Endothelial cell of umbilical vein (primary cell): ENCODE data around the gene CLIC5. TPM values are rescaled to one million over a fixed set of nuclear protein-coding genes. Genes with fewer than 3 reads are reported as not detected.

Source experiments
- BruUV-seq: library from RNA; stranded (reverse); fragments of 400-500 nt; replicated peaks from 2 replicates; lab custom pipeline; 2021; lab: Mats Ljungman, UMichigan
- CTCF ChIA-PET: fragments of 300-600, 350-600 bp; sonication (Branson Sonifier 250); formaldehyde crosslinking; loops from one replicate; lab custom pipeline; 2021; ENCODE audit warnings: antibody characterized with exemption, inconsistent platforms; lab: Charles Lee
- POLR2A ChIA-PET: fragments of 300-600, 350-600 bp; sonication (Branson Sonifier 250); formaldehyde crosslinking; loops from one replicate; lab custom pipeline; 2021; ENCODE audit warnings: antibody characterized with exemption, inconsistent platforms; lab: Charles Lee
- DNase-seq: peaks from one replicate; pipeline ENCODE4 v3.0.0-alpha.2; 2011; ENCODE audit warnings: low read depth, low spot score
- FAIRE-seq: peaks from 2 replicates; lab custom pipeline; 2011; peaks lifted over from hg19 to GRCh38; lab: Jason Lieb, UNC
- H2AFZ ChIP-seq: 2 replicates; pipeline ENCODE4 v1.6.0; 2012; ENCODE audit warnings: low read depth, low read length, control low read depth, inconsistent platforms
- H3K27ac ChIP-seq: 2 replicates; pipeline ENCODE4 v1.5.1; 2011; ENCODE audit warnings: low read depth, mild to moderate bottlenecking, control low read depth, low read length, moderate library complexity; ENCODE audit not compliant: insufficient read depth
- H3K27me3 ChIP-seq, 2 experiments: 2 replicates each; pipeline versions ENCODE4 v1.6.0 to v1.6.1; 2011; ENCODE audit warnings: low read length in 2 of 2, mixed read lengths in 1 of 2; ENCODE audit not compliant: control insufficient read depth in 2 of 2, insufficient read depth in 2 of 2
- H3K36me3 ChIP-seq, 2 experiments: 2 replicates in 1 of 2; 3 replicates in 1 of 2; pipeline ENCODE4 v1.5.1; 2011; ENCODE audit warnings: low read length in 2 of 2, mild to moderate bottlenecking in 1 of 2, moderate library complexity in 1 of 2; ENCODE audit not compliant: control insufficient read depth in 2 of 2, insufficient read depth in 2 of 2; ENCODE audit errors: extremely low read depth in 1 of 2
- H3K4me1 ChIP-seq: 3 replicates; pipeline ENCODE4 v1.5.1; 2011; ENCODE audit warnings: mild to moderate bottlenecking, low read length; ENCODE audit not compliant: control insufficient read depth, insufficient read depth; ENCODE audit errors: extremely low read depth
- H3K4me2 ChIP-seq: 2 replicates; pipeline ENCODE4 v1.6.1; 2011; ENCODE audit warnings: low read length, control low read depth, mixed read lengths; ENCODE audit not compliant: insufficient read depth
- H3K4me3 ChIP-seq, 3 experiments: fragments of 200-600 bp in 1 of 3; sonication (generic), shearing (Covaris generic) in 1 of 3; replicated peaks in 1 of 3; 2 replicates each; pipeline ENCODE4 v1.5.1; 2011 to 2016; ENCODE audit warnings: control low read depth in 3 of 3, low read length in 3 of 3, mild to moderate bottlenecking in 2 of 3, inconsistent platforms in 1 of 3, low read depth in 1 of 3, moderate library complexity in 1 of 3; ENCODE audit not compliant: insufficient read depth in 1 of 3
- H3K79me2 ChIP-seq: 2 replicates; pipeline ENCODE4 v1.6.0; 2012; ENCODE audit warnings: low read length, inconsistent platforms; ENCODE audit not compliant: control insufficient read depth, insufficient read depth
- H3K9ac ChIP-seq: replicated peaks from 2 replicates; pipeline ENCODE3; 2011; ENCODE audit warnings: low read length, control low read depth; ENCODE audit not compliant: insufficient read depth; ENCODE audit errors: extremely low read depth
- H3K9me1 ChIP-seq: replicated peaks from 3 replicates; pipeline ENCODE4 v1.6.0; 2011; ENCODE audit warnings: mild to moderate bottlenecking, low read length; ENCODE audit not compliant: control insufficient read depth, insufficient read depth; ENCODE audit errors: extremely low read depth
- H3K9me3 ChIP-seq: replicated peaks from 2 replicates; pipeline ENCODE4 v1.5.1; 2012; ENCODE audit warnings: low read length, inconsistent platforms; ENCODE audit not compliant: control insufficient read depth, insufficient read depth
- H4K20me1 ChIP-seq: replicated peaks from 2 replicates; pipeline ENCODE3; 2011; ENCODE audit warnings: mild to moderate bottlenecking, low read length; ENCODE audit not compliant: control insufficient read depth, insufficient read depth; ENCODE audit errors: extremely low read depth
- CTCF ChIP-seq, 2 donors: IDR thresholded peaks; 1 replicate in 1 of 2; 2 replicates in 1 of 2; pipeline ENCODE4 v1.5.1; 2011; ENCODE audit warnings: low read length in 2 of 2, mild to moderate bottlenecking in 2 of 2, moderate library complexity in 2 of 2, control low read depth in 1 of 2, inconsistent platforms in 1 of 2, low read depth in 1 of 2; ENCODE audit not compliant: insufficient read depth in 1 of 2; ENCODE audit errors: extremely low read depth in 1 of 2
- EZH2 ChIP-seq: IDR thresholded peaks from 2 replicates; pipeline ENCODE4 v1.6.1; 2012; ENCODE audit warnings: borderline replicate concordance, low read depth, mild to moderate bottlenecking, moderate library complexity, low read length, inconsistent platforms; ENCODE audit not compliant: severe bottlenecking
- FOS ChIP-seq: IDR thresholded peaks from 2 replicates; pipeline ENCODE4 v1.6.1; 2011; ENCODE audit warnings: mild to moderate bottlenecking, low read length, moderate library complexity, borderline replicate concordance; ENCODE audit not compliant: insufficient read depth
- JUN ChIP-seq: IDR thresholded peaks from 2 replicates; pipeline ENCODE4 v1.6.1; 2011; ENCODE audit warnings: borderline replicate concordance, low read depth; ENCODE audit not compliant: insufficient read length, insufficient read depth
- MAX ChIP-seq: IDR thresholded peaks from 2 replicates; pipeline ENCODE4 v1.6.1; 2011; ENCODE audit not compliant: insufficient read depth, insufficient read length
- MYC ChIP-seq: IDR thresholded peaks from one replicate; pipeline ENCODE4 v1.6.1; 2011; ENCODE audit warnings: mild to moderate bottlenecking, low read depth, low read length
- POLR2A ChIP-seq: IDR thresholded peaks from 2 replicates; pipeline ENCODE4 v1.6.1; 2012; ENCODE audit warnings: low read depth, mild to moderate bottlenecking, control low read depth, low read length
- POLR2AphosphoS5 ChIP-seq: IDR thresholded peaks from 2 replicates; pipeline ENCODE4 v1.6.1; 2012; ENCODE audit warnings: low read depth, mild to moderate bottlenecking, control low read depth, low read length, moderate library complexity; ENCODE audit not compliant: insufficient read depth
- dilution Hi-C: fragments of 300-500 bp; cut with MboI; formaldehyde crosslinking; loops from one replicate; pipeline ENCODE4 v1.15.0; 2019; ENCODE audit warnings: low sequenced_read_pairs; ENCODE audit not compliant: extremely low pct_ligation_motif_present
- intact Hi-C: fragments of 100-400 bp; cut with micrococcal nuclease; formaldehyde crosslinking; loops from one replicate; pipeline ENCODE4 v1.10.0; 2022
- polyA plus RNA-seq, 4 experiments: library from polyadenylated mRNA; depleted of rRNA in 3 of 4; stranded (reverse) in 3 of 4; unstranded in 1 of 4; fragments of >200 nt; gene quantifications; 2 replicates each; pipeline versions ENCODE4 v1.2.1 to v1.2.3, GENCODE V29; 2011 to 2012; ENCODE audit warnings: missing spikeins in 1 of 4
- total RNA-seq: library from RNA; stranded (reverse); gene quantifications from 2 replicates; pipeline ENCODE4 v1.2.3, GENCODE V29; 2021

CLIC5 gene
- total and polyA plus RNA-seq, 2 donors (not counting 3 experiments of a cell fraction or from before 2014, with no cell fraction given), result 0.07 TPM; not detected in 1

- no TSS peak for BruUV-seq
- Histone ChIP-seq H2AFZ (no peak overlapping the region), H3K4me2 (no peak overlapping the region), H3K4me1 (no peaks in the 10 kb centered on the region), H3K4me3 (no peak overlapping the region), H3K9me3 (no peaks in the 10 kb centered on the region), H3K36me3 (no peaks in the 10 kb centered on the region), H3K27ac (no peak overlapping the region), H4K20me1 (no peaks in the 10 kb centered on the region), H3K9me1 (no peaks in the 10 kb centered on the region), H3K27me3 (peaks cover 0 to 2% of the 10 kb centered on the region in 2 experiments), H3K79me2 (no peaks in the 10 kb centered on the region), H3K9ac (no peak overlapping the region)
- intact Hi-C loops (no loop called here), dilution Hi-C loops (no loop called here)
- FAIRE-seq, result no peak
- DNase-seq, result no peak
- TF ChIP-seq MYC (no peak), EZH2 (no peak), JUN (no peak), FOS (no peak), POLR2A (no peak), CTCF (IDR thresholded peaks at IDR 0.05; ENCODE audit: extremely low read depth in 1 of 2, insufficient read depth in 1 of 2, low read depth in 1 of 2, low read length in 2 of 2) (no peak), MAX (no peak), POLR2AphosphoS5 (no peak)
- CTCF ChIA-PET, result no interaction called here
- POLR2A ChIA-PET, result no interaction called here
Measured at GRCh38 chr6:45900808-45901752, 114.6 kb downstream of the CLIC5 start.
